Endothelial cell of umbilical vein (primary cell): ENCODE results near the gene GTF2E1. TPM values are rescaled to one million over a fixed set of nuclear protein-coding genes. Genes with fewer than 3 reads are reported as not detected.

ENCODE experiments used
- BruUV-seq: library from RNA; stranded (reverse); fragments of 400-500 nt; replicated peaks from 2 replicates; lab custom pipeline; 2021; lab: Mats Ljungman, UMichigan
- CTCF ChIA-PET: fragments of 300-600, 350-600 bp; sonication (Branson Sonifier 250); formaldehyde crosslinking; loops from one replicate; lab custom pipeline; 2021; ENCODE audit warnings: antibody characterized with exemption, inconsistent platforms; lab: Charles Lee
- POLR2A ChIA-PET: fragments of 300-600, 350-600 bp; sonication (Branson Sonifier 250); formaldehyde crosslinking; loops from one replicate; lab custom pipeline; 2021; ENCODE audit warnings: antibody characterized with exemption, inconsistent platforms; lab: Charles Lee
- DNase-seq: peaks from one replicate; pipeline ENCODE4 v3.0.0-alpha.2; 2011; ENCODE audit warnings: low read depth, low spot score
- FAIRE-seq: peaks from 2 replicates; lab custom pipeline; 2011; peaks lifted over from hg19 to GRCh38; lab: Jason Lieb, UNC
- H2AFZ ChIP-seq: 2 replicates; pipeline ENCODE4 v1.6.0; 2012; ENCODE audit warnings: low read depth, low read length, control low read depth, inconsistent platforms
- H3K27ac ChIP-seq: 2 replicates; pipeline ENCODE4 v1.5.1; 2011; ENCODE audit warnings: low read depth, mild to moderate bottlenecking, control low read depth, low read length, moderate library complexity; ENCODE audit not compliant: insufficient read depth
- H3K27me3 ChIP-seq, 2 experiments: 2 replicates each; pipeline versions ENCODE4 v1.6.0 to v1.6.1; 2011; ENCODE audit warnings: low read length in 2 of 2, mixed read lengths in 1 of 2; ENCODE audit not compliant: control insufficient read depth in 2 of 2, insufficient read depth in 2 of 2
- H3K36me3 ChIP-seq, 2 experiments: 2 replicates in 1 of 2; 3 replicates in 1 of 2; pipeline ENCODE4 v1.5.1; 2011; ENCODE audit warnings: low read length in 2 of 2, mild to moderate bottlenecking in 1 of 2, moderate library complexity in 1 of 2; ENCODE audit not compliant: control insufficient read depth in 2 of 2, insufficient read depth in 2 of 2; ENCODE audit errors: extremely low read depth in 1 of 2
- H3K4me1 ChIP-seq: 3 replicates; pipeline ENCODE4 v1.5.1; 2011; ENCODE audit warnings: mild to moderate bottlenecking, low read length; ENCODE audit not compliant: control insufficient read depth, insufficient read depth; ENCODE audit errors: extremely low read depth
- H3K4me2 ChIP-seq: 2 replicates; pipeline ENCODE4 v1.6.1; 2011; ENCODE audit warnings: low read length, control low read depth, mixed read lengths; ENCODE audit not compliant: insufficient read depth
- H3K4me3 ChIP-seq, 3 experiments: fragments of 200-600 bp in 1 of 3; sonication (generic), shearing (Covaris generic) in 1 of 3; replicated peaks in 1 of 3; 2 replicates each; pipeline ENCODE4 v1.5.1; 2011 to 2016; ENCODE audit warnings: control low read depth in 3 of 3, low read length in 3 of 3, mild to moderate bottlenecking in 2 of 3, inconsistent platforms in 1 of 3, low read depth in 1 of 3, moderate library complexity in 1 of 3; ENCODE audit not compliant: insufficient read depth in 1 of 3
- H3K79me2 ChIP-seq: 2 replicates; pipeline ENCODE4 v1.6.0; 2012; ENCODE audit warnings: low read length, inconsistent platforms; ENCODE audit not compliant: control insufficient read depth, insufficient read depth
- H3K9ac ChIP-seq: replicated peaks from 2 replicates; pipeline ENCODE3; 2011; ENCODE audit warnings: low read length, control low read depth; ENCODE audit not compliant: insufficient read depth; ENCODE audit errors: extremely low read depth
- H3K9me1 ChIP-seq: replicated peaks from 3 replicates; pipeline ENCODE4 v1.6.0; 2011; ENCODE audit warnings: mild to moderate bottlenecking, low read length; ENCODE audit not compliant: control insufficient read depth, insufficient read depth; ENCODE audit errors: extremely low read depth
- H3K9me3 ChIP-seq: replicated peaks from 2 replicates; pipeline ENCODE4 v1.5.1; 2012; ENCODE audit warnings: low read length, inconsistent platforms; ENCODE audit not compliant: control insufficient read depth, insufficient read depth
- H4K20me1 ChIP-seq: replicated peaks from 2 replicates; pipeline ENCODE3; 2011; ENCODE audit warnings: mild to moderate bottlenecking, low read length; ENCODE audit not compliant: control insufficient read depth, insufficient read depth; ENCODE audit errors: extremely low read depth
- CTCF ChIP-seq, 2 donors: IDR thresholded peaks; 1 replicate in 1 of 2; 2 replicates in 1 of 2; pipeline ENCODE4 v1.5.1; 2011; ENCODE audit warnings: low read length in 2 of 2, mild to moderate bottlenecking in 2 of 2, moderate library complexity in 2 of 2, control low read depth in 1 of 2, inconsistent platforms in 1 of 2, low read depth in 1 of 2; ENCODE audit not compliant: insufficient read depth in 1 of 2; ENCODE audit errors: extremely low read depth in 1 of 2
- EZH2 ChIP-seq: IDR thresholded peaks from 2 replicates; pipeline ENCODE4 v1.6.1; 2012; ENCODE audit warnings: borderline replicate concordance, low read depth, mild to moderate bottlenecking, moderate library complexity, low read length, inconsistent platforms; ENCODE audit not compliant: severe bottlenecking
- FOS ChIP-seq: IDR thresholded peaks from 2 replicates; pipeline ENCODE4 v1.6.1; 2011; ENCODE audit warnings: mild to moderate bottlenecking, low read length, moderate library complexity, borderline replicate concordance; ENCODE audit not compliant: insufficient read depth
- GATA2 ChIP-seq: IDR thresholded peaks from 2 replicates; pipeline ENCODE4 v1.7.0; 2011; ENCODE audit warnings: low read depth, mild to moderate bottlenecking, moderate library complexity, mixed read lengths, low read length; ENCODE audit not compliant: insufficient read length, insufficient read depth
- JUN ChIP-seq: IDR thresholded peaks from 2 replicates; pipeline ENCODE4 v1.6.1; 2011; ENCODE audit warnings: borderline replicate concordance, low read depth; ENCODE audit not compliant: insufficient read length, insufficient read depth
- MAX ChIP-seq: IDR thresholded peaks from 2 replicates; pipeline ENCODE4 v1.6.1; 2011; ENCODE audit not compliant: insufficient read depth, insufficient read length
- MYC ChIP-seq: IDR thresholded peaks from one replicate; pipeline ENCODE4 v1.6.1; 2011; ENCODE audit warnings: mild to moderate bottlenecking, low read depth, low read length
- POLR2A ChIP-seq: IDR thresholded peaks from 2 replicates; pipeline ENCODE4 v1.6.1; 2012; ENCODE audit warnings: low read depth, mild to moderate bottlenecking, control low read depth, low read length
- POLR2AphosphoS5 ChIP-seq: IDR thresholded peaks from 2 replicates; pipeline ENCODE4 v1.6.1; 2012; ENCODE audit warnings: low read depth, mild to moderate bottlenecking, control low read depth, low read length, moderate library complexity; ENCODE audit not compliant: insufficient read depth
- dilution Hi-C: fragments of 300-500 bp; cut with MboI; formaldehyde crosslinking; loops from one replicate; pipeline ENCODE4 v1.15.0; 2019; ENCODE audit warnings: low sequenced_read_pairs; ENCODE audit not compliant: extremely low pct_ligation_motif_present
- intact Hi-C: fragments of 100-400 bp; cut with micrococcal nuclease; formaldehyde crosslinking; loops from one replicate; pipeline ENCODE4 v1.10.0; 2022
- polyA plus RNA-seq, 4 experiments: library from polyadenylated mRNA; depleted of rRNA in 3 of 4; stranded (reverse) in 3 of 4; unstranded in 1 of 4; fragments of >200 nt; gene quantifications; 2 replicates each; pipeline versions ENCODE4 v1.2.1 to v1.2.3, GENCODE V29; 2011 to 2012; ENCODE audit warnings: missing spikeins in 1 of 4
- total RNA-seq: library from RNA; stranded (reverse); gene quantifications from 2 replicates; pipeline ENCODE4 v1.2.3, GENCODE V29; 2021

GTF2E1 gene
- total and polyA plus RNA-seq, 2 donors (not counting 3 experiments of a cell fraction or from before 2014, with no cell fraction given) = 10.6 to 27.7 TPM

GRCh38 chr3:120816728-120817127, 74.2 kb downstream of the GTF2E1 start:
- Histone ChIP-seq H4K20me1 (no peaks in the 10 kb centered on the region), H3K4me2 (no peak overlapping the region), H2AFZ (no peak overlapping the region), H3K4me3 (no peak overlapping the region), H3K4me1 (no peaks in the 10 kb centered on the region), H3K79me2 (no peaks in the 10 kb centered on the region), H3K27ac (no peak overlapping the region), H3K36me3 (no peaks in the 10 kb centered on the region), H3K27me3 (peaks cover 4 to 11% of the 10 kb centered on the region in 2 experiments), H3K9ac (no peak overlapping the region), H3K9me1 (no peaks in the 10 kb centered on the region), H3K9me3 (no peaks in the 10 kb centered on the region)
- FAIRE-seq (no peak), DNase-seq (no peak)
- ChIA-PET CTCF (interaction anchor here (1.6 kb wide), 1 partner anchor 21 kb away, joined by 7 read pairs; no protein-coding TSS in a partner anchor), POLR2A (no interaction called here)
- no peak for TF ChIP-seq CTCF (IDR thresholded peaks at IDR 0.05; ENCODE audit: extremely low read depth in 1 of 2, insufficient read depth in 1 of 2, low read depth in 1 of 2, low read length in 2 of 2)
- TF ChIP-seq MAX = no peak
- no peak for TF ChIP-seq JUN
- TF ChIP-seq GATA2 = no peak
- no peak for TF ChIP-seq FOS
- TF ChIP-seq EZH2 = no peak
- no peak for TF ChIP-seq POLR2AphosphoS5
- no peak for TF ChIP-seq POLR2A
- TF ChIP-seq MYC = no peak
- dilution Hi-C loops = no loop called here
- no TSS peak for BruUV-seq
- intact Hi-C loops = no loop called here
